GM12873 (cell line): ENCODE measurements around the gene RNF225.

Source experiments
- CTCF ChIP-seq: IDR thresholded peaks from 2 replicates; pipeline ENCODE4 v1.5.1; 2012; ENCODE audit warnings: low read depth, mild to moderate bottlenecking, moderate library complexity, low read length, control low read depth; ENCODE audit not compliant: insufficient read depth; ENCODE audit errors: missing control alignments

RNF225 gene

GRCh38 chr19:58400916-58401839 is 5.7 kb downstream of the RNF225 start:
- TF ChIP-seq CTCF: peak; percentile 9

DNA sequence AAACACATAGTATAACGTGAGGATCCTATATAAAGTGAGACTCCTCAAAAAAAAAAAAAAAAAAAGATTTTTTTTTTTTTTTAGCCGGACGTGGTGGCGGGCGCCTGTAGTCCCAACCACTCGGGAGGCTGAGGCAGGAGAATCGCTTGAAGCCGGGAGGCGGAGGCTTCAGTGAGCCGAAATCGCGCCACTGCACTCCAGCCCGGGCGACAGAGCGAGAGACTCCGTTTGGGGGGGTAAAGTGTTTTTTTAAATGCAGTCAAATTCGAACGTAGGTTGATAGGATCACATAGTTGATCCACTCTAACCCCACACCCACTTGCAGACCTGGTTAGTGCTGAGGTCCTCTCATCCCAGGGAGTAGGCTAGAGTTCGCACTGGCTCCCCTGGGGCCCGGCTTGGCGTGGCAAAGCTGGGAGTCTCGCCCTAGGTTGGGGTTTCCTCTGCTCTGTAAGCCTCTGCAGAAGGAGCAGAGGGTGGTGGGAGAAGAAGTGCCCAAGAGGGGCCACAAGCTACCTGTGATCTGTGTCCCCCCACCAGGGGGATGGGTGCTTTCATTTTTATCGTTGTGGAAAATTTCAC is 6.5 kb downstream of the RNF225 start:
- no peak for TF ChIP-seq CTCF

DNA sequence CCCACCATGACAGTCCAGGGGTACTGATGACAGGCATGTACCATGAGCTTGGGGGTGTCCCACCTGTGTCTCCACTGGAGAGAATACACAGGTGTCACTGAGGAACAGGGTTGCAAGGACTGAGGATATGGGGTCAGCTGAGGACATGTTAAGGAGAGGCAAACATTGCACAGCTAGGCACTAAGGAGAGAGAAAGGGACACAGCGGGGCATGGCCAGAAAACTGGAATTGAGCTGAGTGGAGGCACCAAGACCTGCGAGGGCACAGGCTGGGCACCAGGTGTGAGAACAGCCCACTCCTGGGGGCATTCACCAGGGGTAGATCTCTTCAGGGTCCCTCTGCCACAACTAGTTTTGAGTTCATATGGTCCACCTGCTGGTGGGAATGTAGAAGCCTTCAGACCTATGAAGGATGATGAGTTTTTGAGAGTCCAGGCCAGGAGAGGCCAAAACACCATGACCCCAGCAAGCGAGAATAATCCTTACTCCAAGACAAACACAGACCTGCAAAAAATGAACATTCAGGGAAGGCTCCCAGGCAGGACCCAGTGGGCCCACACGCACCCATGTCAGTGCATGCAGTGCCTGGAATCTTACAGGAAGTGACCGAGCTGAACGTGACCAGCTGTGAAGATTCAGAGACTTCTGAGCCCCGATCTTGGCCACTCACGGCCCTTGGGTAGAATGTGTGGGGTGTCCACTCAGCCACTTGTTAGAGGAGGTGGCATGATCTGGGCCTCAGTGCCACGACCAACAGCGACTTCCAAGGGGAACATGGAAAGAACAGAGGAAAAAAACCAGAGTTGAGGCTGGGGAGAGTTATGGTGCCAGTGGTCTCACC is 11.6 kb downstream of the RNF225 start:
- TF ChIP-seq CTCF: peak; percentile 45

DNA sequence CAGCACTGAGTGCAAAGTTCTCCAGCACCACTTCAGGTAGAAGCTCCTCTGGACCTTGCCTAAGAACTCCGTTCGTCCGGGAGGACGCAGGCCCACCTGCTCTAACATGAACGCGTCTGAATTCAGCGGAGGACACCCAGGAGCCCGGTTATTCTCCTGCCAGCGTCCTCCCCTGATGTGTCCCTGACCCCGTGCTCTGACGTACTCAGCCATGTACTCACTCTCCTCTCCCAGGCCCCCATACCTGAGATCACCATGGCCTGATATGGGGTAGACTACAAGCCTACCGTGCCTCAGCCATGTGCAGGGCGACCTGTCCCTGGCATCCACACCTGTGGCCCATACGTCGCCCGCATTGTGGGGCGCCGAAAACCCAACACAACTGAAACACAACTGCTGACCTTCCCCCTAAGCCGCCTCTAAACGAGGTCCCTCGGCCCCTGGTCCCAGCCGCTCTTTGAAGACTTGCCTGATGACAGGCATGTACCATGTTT is 12.2 kb downstream of the RNF225 start:
- TF ChIP-seq CTCF: no peak

DNA sequence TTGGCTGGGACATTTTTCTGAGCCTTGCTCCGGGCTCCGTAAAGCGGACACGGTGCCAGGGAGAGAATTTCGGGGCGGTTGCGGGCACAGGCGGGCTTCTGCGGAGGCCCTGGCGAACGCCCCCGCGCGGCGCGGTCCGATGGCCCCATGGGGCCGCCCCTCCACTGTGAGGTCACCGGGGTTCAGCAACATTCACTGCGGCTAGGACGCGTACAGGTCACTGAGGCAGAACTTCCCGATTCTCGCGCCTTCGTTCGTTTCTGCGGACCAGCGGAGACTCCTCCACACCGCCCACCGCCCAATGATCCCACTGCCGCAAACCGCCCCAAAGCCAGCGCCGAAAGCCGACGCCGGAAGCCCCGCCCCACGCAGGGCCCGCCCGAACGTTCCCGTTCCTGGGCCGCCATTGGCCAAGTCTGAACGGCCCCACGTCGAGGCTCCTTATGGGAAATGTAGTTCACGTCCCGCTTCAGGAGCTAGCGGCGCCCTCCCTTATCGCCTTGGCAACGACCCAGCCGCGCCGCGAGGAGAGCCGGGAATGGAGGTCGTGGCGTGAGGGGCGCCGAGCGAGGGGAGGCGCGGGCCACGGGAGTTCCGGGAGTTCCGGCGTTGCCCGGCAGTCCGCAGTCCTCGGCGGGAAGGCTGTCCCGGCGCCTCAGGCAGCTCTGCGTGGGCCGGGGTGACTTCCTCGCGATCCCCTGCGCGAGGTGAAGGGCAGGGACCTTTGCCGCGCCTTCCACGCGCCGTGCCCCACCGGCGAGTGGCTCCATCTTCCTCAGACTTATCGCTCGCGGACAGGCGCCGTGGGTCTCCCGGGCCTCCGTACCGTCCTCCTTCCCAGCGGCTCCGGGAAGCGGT is 12.9 kb downstream of the RNF225 start, which contains the start of gene ZNF584:
TSS of gene ZNF584 (plus strand) at position 498 of the 858 bp plus-strand sequence. CDS start 499 bp downstream, outside the sequence.
- TF ChIP-seq CTCF: peak; percentile 16

DNA sequence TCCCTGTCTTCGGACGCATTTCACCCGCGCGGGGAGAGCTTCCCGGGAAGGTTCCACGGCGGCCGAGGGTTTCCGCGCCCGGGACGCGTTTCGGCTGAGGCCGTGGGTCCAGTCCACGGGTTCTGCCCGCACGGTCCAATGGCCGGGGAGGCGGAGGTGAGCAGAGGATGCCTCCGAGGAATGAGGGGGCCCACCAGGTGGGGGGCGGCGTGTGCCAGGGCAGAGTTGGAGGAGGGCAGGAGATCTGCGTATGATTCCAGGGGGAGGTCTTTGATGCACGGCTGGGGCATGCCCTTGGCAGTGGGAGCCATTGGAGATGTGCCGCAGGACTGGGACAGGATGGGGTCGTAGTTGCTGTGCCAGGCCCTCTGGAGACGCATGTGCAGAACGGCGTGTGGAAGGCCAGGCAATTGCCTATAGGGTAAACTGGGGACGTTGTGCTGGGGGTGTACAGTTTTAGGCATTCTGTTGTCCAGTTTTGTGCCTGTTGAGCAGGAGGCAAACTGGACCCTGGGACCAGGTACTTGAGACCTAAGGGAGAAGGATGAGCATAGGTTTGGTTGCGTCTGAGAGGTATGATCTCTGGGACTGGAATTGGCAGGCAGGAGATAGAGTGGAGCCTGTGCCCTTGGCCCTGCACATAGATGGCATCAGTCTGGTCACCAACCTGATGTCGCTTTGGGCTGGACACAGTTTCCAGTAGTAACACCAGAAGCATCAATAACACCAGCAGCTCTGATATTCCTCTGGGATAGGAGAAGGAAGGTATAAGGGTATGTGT is 13.7 kb downstream of the RNF225 start:
- TF ChIP-seq CTCF: no peak
